ENCODE data around the gene B4GAT1. TPM values are rescaled to one million over a fixed set of nuclear protein-coding genes. Genes with fewer than 3 reads are reported as not detected.

Gene B4GAT1
- total and polyA plus RNA-seq, 2 of the 13 experiments (the other 11 are each of a cell fraction or from before 2014, with no cell fraction given): 40.4 to 109 TPM

DNA sequence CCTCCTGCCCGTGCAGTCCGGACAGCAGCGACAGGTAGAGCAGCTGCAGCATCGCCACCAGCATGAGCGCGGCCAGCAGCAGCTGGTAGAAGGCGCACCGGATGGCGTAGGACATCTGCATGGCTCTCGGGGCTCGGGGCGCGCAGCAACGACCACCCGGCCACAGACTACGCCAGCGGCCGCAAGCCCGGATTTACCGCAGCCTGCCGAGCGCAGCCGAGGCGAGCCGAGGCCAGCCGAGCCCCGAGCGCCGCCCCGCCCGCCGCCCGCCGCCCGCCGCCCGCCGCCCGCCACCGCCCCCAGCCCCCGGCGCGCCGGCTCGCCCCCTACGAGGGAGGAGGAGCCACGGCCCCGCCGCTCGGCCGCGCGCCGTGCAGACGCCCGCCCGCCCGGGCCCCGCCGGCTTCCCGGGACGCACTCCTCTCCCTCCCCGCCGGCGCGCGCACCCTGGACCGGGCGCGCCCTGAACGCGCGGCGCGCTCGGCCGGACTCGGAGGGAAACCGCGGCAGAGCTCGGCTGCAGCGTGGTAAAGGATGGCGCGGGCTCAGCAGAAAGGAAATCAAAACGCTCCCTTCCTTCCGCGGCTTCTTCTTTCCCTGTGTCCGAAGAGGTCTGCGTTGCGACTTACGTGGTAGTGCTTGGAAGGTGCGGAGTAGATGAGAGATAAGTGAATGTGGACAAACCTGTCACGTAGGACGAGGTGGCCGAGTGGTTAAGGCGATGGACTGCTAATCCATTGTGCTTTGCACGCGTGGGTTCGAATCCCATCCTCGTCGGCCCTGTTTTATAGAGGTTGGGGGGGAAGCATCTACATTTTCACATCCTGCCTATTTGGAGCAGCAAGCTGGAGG lies at the start of gene B4GAT1 (continued):
- no peak for TF ChIP-seq NPAS2 (CRISPR knock-in tag; IDR thresholded peaks at IDR 0.05; ENCODE audit: borderline replicate concordance)
- no peak; the same call in 1 of the 2 replicates for TF ChIP-seq AFF4 (CRISPR knock-in tag; IDR thresholded peaks at IDR 0.05)
- peak; percentile 33 for TF ChIP-seq PHF5A (CRISPR knock-in tag; IDR thresholded peaks at IDR 0.05; ENCODE audit: low read depth, unreplicated experiment)
- no peak for TF ChIP-seq CHD4 (IDR thresholded peaks at IDR 0.05; ENCODE audit: borderline replicate concordance, low read length)
- no peak for TF ChIP-seq HHEX (CRISPR knock-in tag; IDR thresholded peaks at IDR 0.05)
- peak; percentile 58 for TF ChIP-seq ARID5B (CRISPR knock-in tag; IDR thresholded peaks at IDR 0.05)
- TF ChIP-seq ZSCAN30 (CRISPR knock-in tag; IDR thresholded peaks at IDR 0.05): no peak
- TF ChIP-seq ZNF224 (CRISPR knock-in tag; IDR thresholded peaks at IDR 0.05): no peak
- no peak for TF ChIP-seq ZNF713 (CRISPR knock-in tag; IDR thresholded peaks at IDR 0.05)
- no peak; the same call in 1 of the 2 replicates for TF ChIP-seq ZFP41 (CRISPR knock-in tag; IDR thresholded peaks at IDR 0.05; ENCODE audit: borderline replicate concordance)
- TF ChIP-seq ZMAT3 (CRISPR knock-in tag; conservative IDR thresholded peaks at IDR 0.05): no peak
- peak; percentile 69 for TF ChIP-seq ZSCAN21 (CRISPR knock-in tag; IDR thresholded peaks at IDR 0.05; ENCODE audit: borderline replicate concordance)
- TF ChIP-seq ZNF383 (CRISPR knock-in tag; IDR thresholded peaks at IDR 0.05; ENCODE audit: borderline replicate concordance): no peak
- no peak for TF ChIP-seq HIVEP1 (CRISPR knock-in tag; IDR thresholded peaks at IDR 0.05)
- TF ChIP-seq RCOR2 (CRISPR knock-in tag; IDR thresholded peaks at IDR 0.05): peak; percentile 58; the same call in 1 of the 2 replicates
- TF ChIP-seq ZNF350 (CRISPR knock-in tag; IDR thresholded peaks at IDR 0.05; ENCODE audit: borderline replicate concordance, low read depth): no peak
- no peak for TF ChIP-seq NFYC (CRISPR knock-in tag; IDR thresholded peaks at IDR 0.05)
- peak; percentile 8; the same call in 1 of the 2 replicates for TF ChIP-seq YEATS4 (CRISPR knock-in tag; IDR thresholded peaks at IDR 0.05; ENCODE audit: borderline replicate concordance)
- no peak for TF ChIP-seq PTBP1 (IDR thresholded peaks at IDR 0.05; ENCODE audit: low read depth, low read length, poor library complexity, severe bottlenecking)
- no peak for TF ChIP-seq ZNF33B (CRISPR knock-in tag; IDR thresholded peaks at IDR 0.05)
- TF ChIP-seq MEIS2 (CRISPR knock-in tag; IDR thresholded peaks at IDR 0.05): no peak
- TF ChIP-seq MEIS1 (CRISPR knock-in tag; IDR thresholded peaks at IDR 0.05; ENCODE audit: borderline replicate concordance): 0 out of 2 replicates have a peak, but pooled peaks have one; percentile 56
- TF ChIP-seq ZKSCAN8 (CRISPR knock-in tag; IDR thresholded peaks at IDR 0.05; ENCODE audit: borderline replicate concordance): peak; percentile 81; the same call in 1 of the 2 replicates
